GM04504 (cell line): ENCODE data around the gene VWDE.

Source experiments
- DNase-seq: peaks from one replicate; pipeline ENCODE4 v3.0.0-alpha.2; 2012; ENCODE audit warnings: low read depth

VWDE gene

DNA sequence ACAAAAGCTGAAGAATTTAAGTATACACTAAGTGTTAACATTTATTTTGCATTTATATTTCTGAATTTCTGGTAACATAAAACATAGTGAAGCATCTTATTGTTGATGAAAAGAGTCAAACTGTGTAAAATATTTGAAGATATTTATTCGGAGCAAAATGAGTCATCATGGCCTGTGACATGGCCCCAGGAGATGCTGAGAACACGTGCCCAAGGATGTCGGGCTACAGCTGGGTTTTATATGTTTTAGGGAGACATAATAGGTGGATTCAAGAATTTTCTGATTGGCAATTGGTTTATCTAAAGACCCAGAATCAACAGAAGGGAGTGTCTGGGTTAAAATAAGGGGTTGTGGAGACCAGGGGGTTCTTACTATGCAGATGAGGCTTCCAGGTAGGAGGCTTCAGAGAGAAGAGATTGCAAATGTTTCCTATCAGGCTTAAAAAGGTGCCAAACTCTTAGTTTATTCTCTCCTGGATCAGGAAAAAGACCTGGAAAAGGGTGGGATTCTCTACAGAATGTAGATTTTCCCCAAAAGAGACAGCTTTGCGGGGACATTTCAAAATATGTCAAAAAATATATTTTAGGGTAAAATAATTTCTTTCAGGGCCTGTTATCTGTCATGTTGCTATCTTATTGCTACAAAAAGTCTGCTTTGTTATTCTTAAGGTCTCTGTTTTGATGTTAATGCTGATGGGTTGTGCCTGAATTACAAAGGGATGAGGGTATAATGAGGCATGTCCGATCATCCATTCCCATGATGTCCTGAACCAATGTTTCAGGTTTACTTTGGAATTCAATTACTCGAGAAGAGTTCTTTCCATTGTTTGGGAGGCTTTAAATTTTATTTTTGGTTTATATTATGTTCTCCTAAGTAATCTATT lies 74.5 kb downstream of the VWDE start:
- no peak for DNase-seq

DNA sequence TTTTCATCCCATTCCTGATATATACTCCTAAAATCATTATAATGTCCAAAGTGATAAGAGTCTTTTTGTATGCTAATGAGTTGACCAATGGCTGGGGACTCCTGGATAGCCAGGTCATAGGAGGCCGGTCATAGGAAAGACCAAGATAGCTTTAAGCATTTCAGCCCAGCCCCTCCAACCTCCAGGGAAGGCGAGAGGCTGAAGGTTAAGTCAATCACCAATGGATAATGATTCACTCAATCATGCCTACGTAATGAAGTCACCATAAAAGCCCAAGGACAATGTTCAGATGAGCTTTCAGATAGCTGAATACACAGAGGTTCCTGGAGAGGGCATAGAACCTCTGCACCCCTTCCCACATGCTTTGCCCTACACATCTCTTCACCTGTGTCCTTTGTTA lies 75.7 kb downstream of the VWDE start:
- DNase-seq: no peak

DNA sequence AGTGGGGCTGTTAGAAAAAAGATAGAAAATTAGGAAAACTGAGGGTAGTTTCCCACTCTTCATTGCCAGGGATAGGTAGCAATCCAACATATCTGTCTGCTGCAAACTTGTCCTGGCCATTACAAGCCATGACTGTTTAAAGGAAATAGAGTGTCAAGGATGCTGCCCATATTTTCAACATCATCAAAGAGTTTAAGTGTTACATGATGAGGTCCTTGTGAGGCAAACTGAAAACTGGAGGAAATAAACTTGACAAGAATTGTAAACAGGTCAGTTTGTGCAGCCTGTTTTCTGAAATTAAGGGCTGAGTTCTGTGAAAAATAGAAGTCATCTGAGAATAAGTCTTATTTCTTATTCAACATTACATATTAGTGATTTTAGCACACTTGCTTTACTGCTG lies 78.0 kb downstream of the VWDE start:
- DNase-seq: no peak

DNA sequence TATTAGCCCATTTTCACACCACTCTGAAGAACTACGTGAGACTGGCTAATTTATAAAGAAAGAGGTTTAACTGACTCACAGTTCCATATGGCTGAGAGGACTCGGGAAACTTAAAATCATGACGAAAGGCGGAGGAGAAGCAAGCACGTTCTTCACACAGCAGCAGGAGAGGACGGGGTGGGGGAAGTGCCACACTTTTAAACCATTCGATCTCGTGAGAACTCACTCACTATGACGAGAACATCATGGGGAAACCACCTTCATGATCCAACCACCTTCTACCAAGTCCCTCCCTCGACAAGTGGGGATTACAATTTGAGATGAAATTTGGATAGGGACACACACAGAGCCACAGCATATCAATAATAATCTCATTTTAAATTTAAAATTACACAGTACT lies 80.2 kb downstream of the VWDE start:
- no peak for DNase-seq

DNA sequence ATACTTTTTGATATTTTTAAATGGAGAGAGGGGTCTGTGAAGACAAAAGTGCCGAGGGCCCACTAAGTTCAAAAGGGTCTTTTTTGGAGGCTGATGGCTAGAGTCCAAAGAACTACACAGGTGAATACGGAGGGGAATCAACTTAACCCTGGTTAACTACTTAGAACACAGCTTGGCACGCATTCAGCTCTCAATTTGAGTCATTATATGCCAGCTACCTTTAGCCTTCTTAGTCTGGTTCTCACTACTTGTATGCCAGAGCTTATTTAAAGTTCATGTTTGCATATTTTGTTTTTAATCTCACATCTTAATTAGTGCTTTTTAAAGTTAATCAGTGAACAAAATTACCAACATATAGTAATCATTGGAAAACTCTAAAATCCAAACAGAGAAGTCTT lies 80.8 kb downstream of the VWDE start:
- no peak for DNase-seq

DNA sequence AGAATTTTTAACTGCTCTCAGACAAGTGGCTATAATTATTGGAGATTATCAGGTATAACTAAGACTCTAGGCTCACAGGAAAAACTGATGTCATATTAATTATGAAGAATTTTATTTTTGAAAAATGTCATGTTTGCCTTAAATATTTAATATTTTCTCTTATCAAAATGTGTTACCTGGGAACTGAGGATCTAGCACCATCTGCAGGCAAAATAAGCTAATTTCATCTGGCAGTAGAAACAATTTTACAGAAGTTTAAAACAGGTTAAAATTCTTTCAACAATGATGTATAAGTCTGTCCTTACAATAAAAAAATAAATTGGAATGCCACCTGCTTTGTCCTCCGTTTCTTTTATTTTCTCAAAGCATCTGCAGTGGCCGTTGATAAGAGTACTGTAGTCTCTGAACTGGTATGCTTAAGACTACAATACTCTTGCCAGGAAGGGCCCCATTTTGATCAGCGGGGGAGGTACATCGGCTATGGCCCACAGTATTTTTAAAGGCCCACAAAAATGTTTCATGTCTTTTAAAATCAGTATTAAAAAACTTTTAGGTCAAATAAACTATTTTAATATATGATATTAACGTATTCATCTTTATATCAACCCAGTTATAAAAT lies 81.3 kb downstream of the VWDE start:
- DNase-seq: no peak

DNA sequence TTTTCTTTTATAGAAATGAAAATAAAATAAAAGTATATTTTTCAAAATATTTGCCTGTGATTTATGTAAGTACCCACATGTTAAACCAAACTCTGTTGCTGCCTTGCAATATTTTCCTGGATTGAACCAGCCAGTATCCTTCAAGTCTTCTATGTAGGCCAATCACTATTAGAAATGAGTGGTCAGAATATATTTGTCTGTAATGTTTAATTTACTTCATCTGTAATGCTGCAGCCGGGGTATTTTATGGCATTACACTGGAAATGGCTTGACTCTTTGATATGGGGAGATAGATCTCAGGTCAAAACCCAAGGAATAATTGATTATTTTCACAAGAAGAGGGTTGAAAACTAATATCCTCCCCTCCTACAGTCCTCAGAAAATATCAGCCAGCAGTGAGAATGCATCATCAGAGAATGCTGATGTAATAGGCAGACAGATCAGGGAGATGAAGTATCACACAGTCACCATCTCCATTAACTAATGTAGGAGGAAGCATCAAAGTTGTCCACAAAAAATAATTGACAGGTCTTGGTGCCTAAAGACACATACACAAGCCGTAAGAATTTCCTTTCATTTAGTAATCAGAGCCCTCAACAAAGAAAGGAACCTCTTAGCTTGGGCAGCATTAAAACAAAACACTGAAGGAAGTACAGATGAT lies 82.5 kb downstream of the VWDE start:
- no peak for DNase-seq

DNA sequence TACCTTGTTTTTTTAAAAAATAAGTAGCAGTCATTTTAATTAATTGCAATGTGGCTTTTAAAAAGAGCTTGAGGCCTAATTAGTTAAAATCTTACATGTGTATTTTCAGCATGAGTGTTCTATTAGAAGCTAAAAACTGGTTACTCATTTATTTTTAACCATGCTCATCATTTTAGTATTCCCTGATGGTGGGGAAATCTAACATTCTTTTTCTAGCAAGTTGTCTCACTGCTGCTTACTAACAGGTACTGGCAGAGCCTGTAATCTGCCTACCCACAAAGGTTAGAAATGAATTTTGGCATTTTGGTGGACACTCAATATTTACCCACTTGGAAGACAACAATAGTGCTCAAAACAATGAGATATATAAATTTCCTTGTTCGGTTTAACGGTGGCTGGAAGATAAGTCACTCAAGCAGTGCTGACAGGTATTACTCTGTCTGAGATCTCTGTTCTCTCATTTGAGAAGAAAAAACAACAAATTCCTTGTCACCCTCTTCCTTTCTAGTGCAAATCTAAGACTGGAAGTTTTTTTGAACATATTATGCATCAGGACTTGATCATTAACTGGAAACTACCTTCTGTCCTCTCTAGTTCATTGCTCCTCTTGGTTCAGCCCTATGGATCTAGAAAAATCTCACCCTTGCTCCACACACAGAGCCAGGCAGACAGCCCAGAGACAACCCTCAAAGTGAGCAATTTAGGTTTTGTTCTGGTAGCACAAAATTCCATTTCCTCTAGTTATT lies 83.3 kb downstream of the VWDE start:
- no peak for DNase-seq

DNA sequence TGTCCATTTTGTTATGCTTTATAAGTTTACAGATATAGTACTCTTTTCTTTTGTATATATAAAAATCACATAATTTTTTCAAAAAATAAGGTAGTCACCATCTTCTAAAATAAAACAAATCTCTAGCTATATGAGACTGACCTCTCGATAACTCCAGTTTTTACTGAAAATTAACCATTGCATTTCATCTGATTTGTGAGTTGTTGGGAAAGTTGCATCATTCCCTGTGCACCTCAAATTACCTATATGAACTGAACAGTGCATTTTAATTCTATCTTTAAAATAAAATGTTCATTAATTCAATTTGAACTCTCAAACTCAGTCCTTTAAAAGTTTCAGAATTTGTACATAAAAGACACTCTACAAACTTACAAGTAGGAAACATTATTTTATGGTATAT lies 86.0 kb downstream of the VWDE start:
- no peak for DNase-seq

DNA sequence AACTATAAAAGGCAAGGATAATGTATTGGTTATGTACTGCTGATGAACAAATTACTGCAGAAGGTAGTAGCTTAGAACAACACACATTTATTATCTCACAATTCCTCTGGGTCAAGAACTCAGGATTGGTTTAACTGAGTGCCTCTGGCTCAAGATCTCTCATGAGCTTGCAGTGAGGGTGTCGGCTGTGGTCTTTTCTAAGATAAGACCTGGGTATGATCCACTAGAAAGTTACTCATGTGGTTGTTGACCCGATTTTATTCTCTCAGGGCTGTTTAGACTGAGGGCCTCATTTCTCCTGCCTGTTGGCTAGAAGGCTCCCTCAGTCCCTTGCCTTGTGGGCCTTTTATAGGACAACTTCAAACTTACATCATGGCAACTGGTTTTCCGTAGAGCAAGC lies 86.7 kb downstream of the VWDE start:
- no peak for DNase-seq

DNA sequence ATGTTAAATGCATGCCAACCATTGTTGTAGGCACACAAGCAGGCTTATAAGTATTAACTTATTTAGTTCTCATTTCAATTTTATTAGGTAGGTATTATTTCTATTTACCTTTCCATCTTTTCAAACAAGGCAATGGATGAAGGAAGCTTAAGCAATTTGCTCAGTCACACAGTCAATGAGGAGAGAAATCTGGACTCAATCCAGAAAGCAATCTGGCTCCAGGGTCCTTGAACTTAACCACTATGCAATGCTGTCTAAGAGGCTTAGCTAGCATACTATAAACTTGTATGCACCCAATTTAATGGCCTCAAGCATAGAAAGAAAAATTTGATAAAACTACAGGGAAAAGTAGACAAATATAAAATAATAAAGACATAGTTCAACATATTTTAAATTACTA lies 88.6 kb downstream of the VWDE start:
- no peak for DNase-seq

DNA sequence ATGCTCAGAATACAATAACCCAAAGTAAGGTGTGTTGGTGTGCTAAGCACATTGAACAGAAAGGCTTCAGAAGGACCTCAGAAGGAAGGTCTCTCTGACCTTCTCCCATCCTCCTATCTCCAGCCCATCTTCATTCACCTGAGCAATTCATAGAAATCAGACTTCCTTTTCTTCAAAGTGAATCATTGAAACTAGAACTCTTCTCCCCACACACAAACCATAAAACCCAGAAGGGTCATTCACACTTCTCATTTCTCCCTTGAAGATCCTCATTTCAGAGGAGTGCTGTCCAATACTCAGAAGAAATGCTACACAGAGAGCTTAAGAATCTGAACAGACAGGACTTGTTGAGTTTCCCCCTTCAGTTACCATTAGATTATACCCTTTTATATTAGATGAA lies 89.5 kb downstream of the VWDE start:
- DNase-seq: no peak

DNA sequence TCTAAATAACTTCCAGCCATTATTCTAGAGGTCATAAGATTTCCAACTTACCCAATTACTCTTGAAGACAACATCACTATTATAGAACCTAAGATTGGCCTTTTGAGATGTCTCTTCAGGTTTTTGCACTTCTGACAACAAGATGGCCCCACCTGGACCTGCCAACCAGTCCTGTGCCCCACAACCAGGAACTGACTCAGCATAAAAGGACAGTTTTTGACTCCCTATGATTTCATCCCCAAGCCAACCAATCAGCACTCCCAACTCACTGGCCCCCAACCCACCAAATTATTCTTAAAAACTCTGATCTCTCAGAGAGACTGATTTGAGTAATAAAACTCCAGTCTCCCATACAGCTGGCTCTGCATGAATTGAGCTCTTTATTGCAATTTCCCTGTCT lies 98.2 kb downstream of the VWDE start:
- no peak for DNase-seq

DNA sequence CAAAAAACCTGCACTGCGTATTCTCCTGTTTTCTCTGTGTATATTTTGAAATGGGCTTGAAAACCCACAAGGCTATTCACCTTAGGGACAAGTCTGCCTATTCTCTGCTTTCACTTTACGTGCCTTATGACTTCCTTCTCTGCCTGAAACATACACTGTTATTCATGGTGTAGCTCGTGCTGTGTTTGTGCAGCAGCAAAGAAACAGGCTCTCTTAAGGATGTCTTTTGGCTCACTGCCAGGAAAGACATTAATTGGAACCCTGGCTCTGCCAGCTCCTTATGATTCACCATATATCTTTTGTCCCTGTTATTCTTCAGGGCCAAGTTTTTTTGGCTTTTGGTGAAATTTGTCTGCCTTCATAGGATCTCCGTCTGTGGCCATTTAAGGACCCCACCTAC lies 100.2 kb downstream of the VWDE start:
- no peak for DNase-seq

DNA sequence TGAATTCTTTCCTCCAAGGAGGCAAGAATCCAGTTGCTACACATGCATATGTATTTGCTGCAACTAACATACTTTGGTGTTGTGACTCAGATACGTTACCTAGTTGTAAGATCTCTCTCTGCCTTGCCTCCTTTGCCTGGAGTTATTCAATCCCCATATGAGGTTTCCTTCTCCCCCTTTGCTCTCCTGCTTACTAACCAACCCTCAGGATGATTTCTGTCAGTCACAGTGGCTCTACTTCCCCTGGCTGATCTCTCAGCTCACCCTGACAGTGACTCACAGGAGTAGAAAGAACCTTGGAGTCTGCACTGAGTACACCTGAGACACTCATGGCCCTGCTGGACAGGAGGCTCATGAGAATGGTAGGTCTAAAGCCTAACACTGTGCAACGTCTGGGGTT lies 100.6 kb downstream of the VWDE start:
- no peak for DNase-seq

DNA sequence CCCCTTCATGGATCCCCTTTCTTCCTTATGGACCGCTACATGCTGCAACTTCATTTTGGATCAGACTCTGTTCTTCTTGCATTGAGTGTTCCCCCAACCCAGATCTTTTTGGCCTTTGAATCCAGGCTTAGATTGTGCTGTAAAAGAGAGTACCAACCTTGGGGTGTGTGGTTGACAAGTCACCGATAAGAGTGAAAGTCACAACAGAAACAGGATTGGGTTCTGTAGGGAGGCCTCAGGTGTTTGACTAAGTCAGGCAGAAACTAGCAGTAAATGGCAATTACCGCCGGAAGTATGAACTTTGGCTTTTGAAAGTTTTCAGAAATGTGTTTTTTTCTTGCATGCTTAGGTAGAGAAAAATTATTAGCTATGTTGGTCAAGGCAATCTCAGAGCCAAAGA lies 103.2 kb downstream of the VWDE start:
- no peak for DNase-seq

DNA sequence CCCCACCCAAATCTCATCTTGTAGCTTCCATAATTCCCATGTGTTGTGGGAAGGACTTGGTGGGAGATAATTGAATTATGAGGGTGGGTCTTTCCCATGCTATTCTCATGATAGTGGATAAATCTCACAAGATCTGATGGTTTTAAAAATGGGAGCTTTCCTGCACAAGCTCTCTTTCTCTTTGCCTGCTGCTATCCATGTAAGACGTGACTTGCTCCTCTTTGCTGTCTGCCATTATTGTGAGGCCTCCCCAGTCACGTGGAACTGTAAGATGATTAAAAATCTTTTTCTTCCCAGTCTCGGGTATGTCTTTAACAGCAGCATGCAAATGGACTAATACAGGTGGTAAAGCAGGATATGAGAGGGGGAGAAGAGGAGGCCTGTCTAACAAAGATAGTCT lies 104.3 kb downstream of the VWDE start:
- no peak for DNase-seq

DNA sequence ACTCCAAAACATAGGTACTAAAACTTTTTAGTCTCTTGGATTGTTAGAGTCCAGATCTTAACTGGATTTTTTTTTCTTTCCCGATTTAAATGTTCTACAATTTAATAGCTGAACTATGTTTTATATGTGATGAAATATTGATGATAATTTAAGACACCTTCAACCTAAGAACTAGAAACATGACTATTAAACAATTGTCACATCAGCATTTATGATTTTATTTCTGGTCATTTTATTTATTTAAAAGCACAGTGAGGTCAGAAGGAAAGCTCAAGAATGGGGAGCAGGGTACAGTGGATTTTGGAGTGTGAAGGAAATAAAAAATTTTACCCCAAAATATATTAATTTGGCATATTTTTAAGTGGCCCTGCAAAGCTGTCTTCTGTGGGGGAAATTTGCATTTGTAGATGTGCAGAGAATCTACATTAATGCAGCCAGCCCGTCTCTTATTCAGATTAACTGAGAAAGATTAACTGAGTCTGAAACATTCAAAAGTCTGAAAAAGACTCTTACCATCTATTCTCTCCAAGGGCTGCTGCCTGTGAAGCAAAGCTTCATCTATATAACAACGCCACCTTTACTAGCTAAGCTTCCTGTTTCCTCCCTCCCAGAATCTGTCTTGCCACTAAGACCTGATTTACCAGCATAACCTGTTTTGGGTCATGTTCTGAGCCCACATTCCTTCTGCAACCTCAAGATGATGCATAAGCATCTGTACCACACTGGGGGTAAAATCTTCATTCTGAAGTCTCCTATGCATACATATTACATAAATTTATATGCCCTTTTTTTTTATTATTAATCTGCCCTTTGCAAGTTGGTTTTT lies 106.2 kb downstream of the VWDE start:
- no peak for DNase-seq

DNA sequence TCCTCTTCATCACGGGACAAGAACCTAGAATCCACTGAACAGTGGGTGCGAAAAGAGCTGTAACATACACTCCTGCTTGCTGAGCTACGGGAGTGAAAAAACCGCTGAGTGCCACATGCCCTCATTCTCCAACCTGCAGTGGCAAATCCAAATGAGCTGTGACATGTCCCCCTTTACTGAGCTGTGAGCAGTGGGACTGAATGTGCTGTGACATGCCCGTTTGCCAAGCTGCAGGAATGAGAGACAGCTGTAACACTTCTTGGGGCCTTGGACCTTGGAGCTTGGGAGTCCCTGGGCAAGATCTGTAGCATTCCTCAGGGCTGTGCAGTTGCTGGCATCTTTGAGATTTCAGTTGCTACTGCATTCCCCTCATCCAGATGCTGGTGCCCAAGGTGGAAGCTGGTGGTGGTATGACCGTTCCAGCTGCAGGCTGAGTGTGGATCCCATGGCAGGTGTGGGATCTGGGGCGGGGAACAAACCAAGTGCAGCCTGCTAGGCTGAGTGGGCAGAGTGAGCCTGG lies 107.6 kb downstream of the VWDE start:
- no peak for DNase-seq

DNA sequence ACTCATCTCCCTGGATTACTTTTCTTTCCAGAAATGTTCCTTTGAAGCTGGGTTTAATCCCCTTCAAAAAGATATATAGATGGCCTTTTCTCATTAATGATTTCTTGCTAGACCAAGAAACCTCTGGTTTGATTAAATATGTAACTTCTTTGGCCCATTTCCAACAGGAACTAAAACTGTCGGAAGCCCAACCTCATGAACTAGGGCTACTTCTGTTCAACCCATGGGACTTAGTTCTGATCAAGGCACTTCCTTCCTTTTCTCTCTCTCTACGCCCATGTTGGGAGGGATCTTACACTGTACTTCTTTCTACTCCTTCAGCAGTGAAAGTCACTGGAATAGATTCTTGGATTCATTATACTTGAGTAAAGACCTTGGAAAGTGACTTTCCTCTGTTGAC lies 109.0 kb downstream of the VWDE start:
- no peak for DNase-seq

DNA sequence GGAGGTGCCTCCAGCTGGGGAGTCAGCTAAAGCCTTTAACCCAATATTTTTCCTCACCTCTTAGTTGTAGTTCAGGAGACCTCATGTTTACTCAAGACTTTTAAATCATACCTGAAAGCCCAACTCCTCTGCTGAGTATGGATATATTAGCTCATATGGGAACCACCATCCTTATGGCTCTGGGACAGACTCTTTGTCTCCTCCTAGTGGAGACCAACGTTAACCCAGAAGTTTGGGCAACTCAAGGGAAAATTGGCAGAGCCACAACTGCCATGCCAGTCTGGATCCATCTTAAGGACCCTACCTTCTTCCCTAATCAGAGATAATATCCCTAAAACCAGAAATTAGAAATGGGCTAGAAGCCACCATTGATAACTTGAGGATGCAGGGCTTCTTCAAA lies 111.8 kb downstream of the VWDE start:
- DNase-seq: no peak

DNA sequence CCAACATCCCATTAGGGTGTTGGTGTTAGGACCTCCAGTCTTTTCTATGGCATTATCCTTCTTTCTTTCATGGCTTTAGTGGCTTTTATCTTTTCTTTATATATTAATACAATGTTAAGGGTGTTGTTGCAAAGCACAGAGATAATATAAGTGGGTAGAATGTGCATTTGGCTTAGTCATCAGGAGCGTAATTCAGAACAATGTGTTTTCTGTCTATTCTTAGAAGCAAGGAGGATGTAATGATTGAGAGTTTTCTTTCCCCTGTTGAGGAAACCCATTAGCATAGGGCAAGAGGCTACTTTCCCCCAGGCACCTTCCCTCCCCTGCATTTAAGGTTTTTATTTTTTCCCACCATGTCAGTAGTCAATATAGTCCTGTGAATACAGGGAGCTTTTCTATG lies 112.9 kb downstream of the VWDE start:
- DNase-seq: no peak
